NB4 (cell line): ENCODE results near the gene ST6GALNAC3.

Experiments
- DNase-seq: peaks from one replicate; pipeline ENCODE4 v3.0.0; 2010; ENCODE audit warnings: low read depth
- H3K4me3 ChIP-seq: one replicate; pipeline ENCODE4 v1.5.1; 2011; ENCODE audit warnings: mild to moderate bottlenecking, low read depth, low read length, moderate library complexity
- CTCF ChIP-seq: IDR thresholded peaks from one replicate; pipeline ENCODE4 v1.5.1; 2012; ENCODE audit warnings: low read depth, low read length
- MAX ChIP-seq: IDR thresholded peaks from 2 replicates; pipeline ENCODE4 v1.6.1; 2011; ENCODE audit warnings: low read depth, low read length
- MYC ChIP-seq: IDR thresholded peaks from 2 replicates; pipeline ENCODE4 v1.6.1; 2011; ENCODE audit warnings: low read depth, low read length
- POLR2A ChIP-seq: IDR thresholded peaks from 2 replicates; pipeline ENCODE4 v1.6.1; 2011; ENCODE audit warnings: mild to moderate bottlenecking; ENCODE audit not compliant: insufficient read length; ENCODE audit errors: extremely low read depth

The ST6GALNAC3 gene

GRCh38 chr1:76279101-76279748 lies 204.7 kb downstream of the ST6GALNAC3 start:
- no peak overlapping the region for H3K4me3 ChIP-seq
- no peak for DNase-seq
- TF ChIP-seq MYC (no peak), POLR2A (no peak), MAX (no peak), CTCF (no peak)

GRCh38 chr1:76281306-76281705 lies 206.8 kb downstream of the ST6GALNAC3 start:
- TF ChIP-seq POLR2A: no peak
- TF ChIP-seq MAX: no peak
- TF ChIP-seq MYC: no peak
- TF ChIP-seq CTCF: no peak
- H3K4me3 ChIP-seq: no peak overlapping the region
- DNase-seq: no peak

- H3K4me3 ChIP-seq: no peak overlapping the region
- TF ChIP-seq MAX (no peak), POLR2A (no peak), CTCF (no peak), MYC (no peak)
- no peak for DNase-seq
These were observed 210.3 kb downstream of the ST6GALNAC3 start for GRCh38 chr1:76284842-76285241.

- TF ChIP-seq MAX (no peak), MYC (no peak), CTCF (no peak), POLR2A (no peak)
- no peak overlapping the region for H3K4me3 ChIP-seq
- no peak for DNase-seq
These were observed 211.1 kb downstream of the ST6GALNAC3 start for GRCh38 chr1:76285578-76286135.

GRCh38 chr1:76287917-76288316 lies 213.4 kb downstream of the ST6GALNAC3 start:
- TF ChIP-seq MYC: no peak
- no peak for TF ChIP-seq MAX
- no peak for TF ChIP-seq CTCF
- no peak for TF ChIP-seq POLR2A
- DNase-seq: no peak
- H3K4me3 ChIP-seq: no peak overlapping the region
